ENCODE results near the gene GRHPR.
A peak's percentile ranks its signal among the peaks of the same experiment; 100 is the strongest.
"Not testable (repeated sequence)": the region's sequence is repeated elsewhere in the genome, so short reads cannot be mapped to it uniquely, and the experiment has no call there.

Gene GRHPR

GRCh38 chr9:37471942-37472684 is 49.6 kb downstream of the GRHPR start:
- ATAC-seq (replicated peaks), result no peak
- DNase-seq, result no peak
- peaks cover 6 to 9% of the 10 kb centered on the region in 2 donors for H3K27me3 Mint-ChIP-seq
- H3K4me3 Mint-ChIP-seq, result peak overlapping the region; percentile 62 to 70
- H3K36me3 Mint-ChIP-seq (ENCODE audit: insufficient read depth), result no peaks in the 10 kb centered on the region
- no peaks in the 10 kb centered on the region for H3K9me3 Mint-ChIP-seq
- peaks cover 4 to 5% of the 10 kb centered on the region in 2 donors for H3K4me1 Mint-ChIP-seq (ENCODE audit: low read depth in 2 of 2)
- H3K27ac Mint-ChIP-seq, result peak overlapping the region in 1 of 2 donors; percentile 11

GRCh38 chr9:37473982-37474381 is 51.5 kb downstream of the GRHPR start:
- DNase-seq; H3K4me3 Mint-ChIP-seq; H3K27ac Mint-ChIP-seq; H3K9me3 Mint-ChIP-seq; ATAC-seq (replicated peaks); H3K4me1 Mint-ChIP-seq (ENCODE audit: low read depth in 2 of 2); H3K36me3 Mint-ChIP-seq (ENCODE audit: insufficient read depth): not testable (repeated sequence)
- H3K27me3 Mint-ChIP-seq, result peaks cover 23 to 26% of the 10 kb centered on the region in 2 donors

- Mint-ChIP-seq H3K27ac (no peak overlapping the region), H3K36me3 (ENCODE audit: insufficient read depth) (no peaks in the 10 kb centered on the region), H3K4me3 (no peak overlapping the region), H3K27me3 (peaks cover 27 to 31% of the 10 kb centered on the region in 2 donors), H3K9me3 (no peaks in the 10 kb centered on the region), H3K4me1 (ENCODE audit: low read depth in 2 of 2) (peaks cover 4 to 5% of the 10 kb centered on the region in 2 donors)
- ATAC-seq (replicated peaks) (no peak), DNase-seq (no peak)
Measured at GRCh38 chr9:37474438-37474837, 51.9 kb downstream of the GRHPR start.

- ATAC-seq (replicated peaks) (no peak), DNase-seq (no peak)
- peaks cover 3 to 4% of the 10 kb centered on the region in 2 donors for H3K4me1 Mint-ChIP-seq (ENCODE audit: low read depth in 2 of 2)
- H3K9me3 Mint-ChIP-seq, result no peaks in the 10 kb centered on the region
- no peak overlapping the region for H3K27ac Mint-ChIP-seq
- no peaks in the 10 kb centered on the region for H3K36me3 Mint-ChIP-seq (ENCODE audit: insufficient read depth)
- no peak overlapping the region for H3K4me3 Mint-ChIP-seq
- peaks cover 42 to 51% of the 10 kb centered on the region in 2 donors for H3K27me3 Mint-ChIP-seq
Measured at GRCh38 chr9:37476930-37477329, 54.4 kb downstream of the GRHPR start.

GRCh38 chr9:37477443-37477842 is 54.9 kb downstream of the GRHPR start:
- not testable (repeated sequence) for DNase-seq; H3K4me3 Mint-ChIP-seq; ATAC-seq (replicated peaks); H3K27ac Mint-ChIP-seq; H3K9me3 Mint-ChIP-seq; H3K4me1 Mint-ChIP-seq (ENCODE audit: low read depth in 2 of 2); H3K36me3 Mint-ChIP-seq (ENCODE audit: insufficient read depth)
- peaks cover 44 to 54% of the 10 kb centered on the region in 2 donors for H3K27me3 Mint-ChIP-seq

GRCh38 chr9:37477987-37478619 is 55.6 kb downstream of the GRHPR start:
- not testable (repeated sequence) for H3K27ac Mint-ChIP-seq; H3K4me3 Mint-ChIP-seq; H3K36me3 Mint-ChIP-seq (ENCODE audit: insufficient read depth); DNase-seq; H3K9me3 Mint-ChIP-seq; H3K4me1 Mint-ChIP-seq (ENCODE audit: low read depth in 2 of 2); ATAC-seq (replicated peaks)
- peaks cover 44 to 54% of the 10 kb centered on the region in 2 donors for H3K27me3 Mint-ChIP-seq

- H3K4me1 Mint-ChIP-seq (ENCODE audit: low read depth in 2 of 2), result peaks cover 7 to 8% of the 10 kb centered on the region in 2 donors
- DNase-seq, result no peak
- no peaks in the 10 kb centered on the region for H3K9me3 Mint-ChIP-seq
- H3K27ac Mint-ChIP-seq, result no peak overlapping the region
- no peak overlapping the region for H3K4me3 Mint-ChIP-seq
- ATAC-seq (replicated peaks), result no peak
- peaks cover 3% of the 10 kb centered on the region for H3K36me3 Mint-ChIP-seq (ENCODE audit: insufficient read depth)
- peaks cover 44 to 54% of the 10 kb centered on the region in 2 donors for H3K27me3 Mint-ChIP-seq
Measured at GRCh38 chr9:37480759-37481158, 58.3 kb downstream of the GRHPR start.

- Mint-ChIP-seq H3K27me3 (peaks cover 9 to 13% of the 10 kb centered on the region in 2 donors), H3K4me3 (peak within 1 kb of the TSS; percentile 90 to 97)
Measured at GRCh38 chr9:37485389-37486255, 63.1 kb downstream of the GRHPR start, which contains the start of gene POLR1E. TSS of gene POLR1E (plus strand) at chr9:37485948. CDS start at chr9:37486048, 100 bp downstream.

GRCh38 chr9:37486256-37486615 is 63.7 kb downstream of the GRHPR start:
- Mint-ChIP-seq H3K27me3 (peaks cover 8 to 10% of the 10 kb centered on the region in 2 donors), H3K36me3 (ENCODE audit: insufficient read depth) (peaks cover 36% of the 10 kb centered on the region), H3K4me3 (peak overlapping the region; percentile 90 to 97), H3K9me3 (no peaks in the 10 kb centered on the region), H3K4me1 (ENCODE audit: low read depth in 2 of 2) (peaks cover 28 to 30% of the 10 kb centered on the region in 2 donors), H3K27ac (peak overlapping the region; percentile 87 to 98)
- ATAC-seq (replicated peaks) (no peak), DNase-seq (no peak)

More at GRCh38 chr9:37485389-37486255, 63.1 kb downstream of the GRHPR start, which contains the start of gene POLR1E:
- H3K4me1 Mint-ChIP-seq (ENCODE audit: low read depth in 2 of 2), result peaks cover 28 to 30% of the 10 kb centered on the region in 2 donors
- peak; percentile 94 for ATAC-seq (replicated peaks)
- H3K36me3 Mint-ChIP-seq (ENCODE audit: insufficient read depth), result peaks cover 29% of the 10 kb centered on the region
- no peaks in the 10 kb centered on the region for H3K9me3 Mint-ChIP-seq
- peak; percentile 95 to 98 (median 97) for DNase-seq
- peak within 1 kb of the TSS; percentile 87 to 98 for H3K27ac Mint-ChIP-seq
